Common myeloid progenitor, CD34-positive (primary cell): ENCODE measurements around the gene XAGE2.

ENCODE experiments used
- CTCF ChIA-PET: fragments of 350-600 bp; sonication (Branson Sonifier 250); formaldehyde crosslinking; loops from one replicate; lab custom pipeline; 2021; ENCODE audit warnings: antibody characterized with exemption; lab: Charles Lee
- POLR2A ChIA-PET: fragments of 350-600 bp; sonication (Branson Sonifier 250); formaldehyde crosslinking; loops from one replicate; lab custom pipeline; 2021; ENCODE audit warnings: antibody characterized with exemption; lab: Charles Lee
- DNase-seq, 3 donors: peaks; one replicate each; pipeline versions ENCODE4 v3.0.0 to v3.0.0-alpha.2; 2013
- H3K27ac ChIP-seq, 2 experiments: 1 replicate in 1 of 2; 2 replicates in 1 of 2; pipeline ENCODE4 v1.7.0; 2013; ENCODE audit warnings: inconsistent platforms in 2 of 2, low read length in 2 of 2, mild to moderate bottlenecking in 2 of 2, low read depth in 1 of 2, moderate library complexity in 1 of 2; ENCODE audit not compliant: severe bottlenecking in 2 of 2, insufficient read depth in 1 of 2, poor library complexity in 1 of 2
- H3K27me3 ChIP-seq, 5 experiments: replicated peaks in 2 of 5; 1 replicate in 3 of 5; 2 replicates in 2 of 5; pipeline versions ENCODE4 v1.6.1 to v1.7.0; 2013; ENCODE audit warnings: low read length in 4 of 5, mild to moderate bottlenecking in 2 of 5, moderate library complexity in 2 of 5, inconsistent platforms in 1 of 5; ENCODE audit not compliant: insufficient read depth in 5 of 5, control insufficient read depth in 4 of 5
- H3K36me3 ChIP-seq, 4 experiments: 1 replicate in 2 of 4; 2 replicates in 2 of 4; pipeline versions ENCODE4 v1.6.1 to v1.7.0; 2013; ENCODE audit warnings: low read length in 3 of 4, control low read depth in 1 of 4, mild to moderate bottlenecking in 1 of 4; ENCODE audit not compliant: control insufficient read depth in 4 of 4, insufficient read depth in 4 of 4
- H3K4me1 ChIP-seq, 4 experiments: 1 replicate in 3 of 4; 2 replicates in 1 of 4; pipeline versions ENCODE4 v1.6.1 to v1.7.1; 2013; ENCODE audit warnings: low read length in 3 of 4, mild to moderate bottlenecking in 3 of 4, control low read depth in 1 of 4, inconsistent platforms in 1 of 4, moderate library complexity in 1 of 4; ENCODE audit not compliant: control insufficient read depth in 4 of 4, insufficient read depth in 4 of 4; ENCODE audit errors: control extremely low read depth in 1 of 4
- H3K4me3 ChIP-seq, 7 experiments: 1 replicate in 4 of 7; 2 replicates in 3 of 7; pipeline versions ENCODE4 v1.5.1 to v1.7.0; 2013; ENCODE audit warnings: mild to moderate bottlenecking in 7 of 7, low read length in 6 of 7, moderate library complexity in 6 of 7, inconsistent platforms in 2 of 7, low read depth in 2 of 7, control low read depth in 1 of 7; ENCODE audit not compliant: insufficient read depth in 4 of 7, control insufficient read depth in 1 of 7; ENCODE audit errors: extremely low read depth in 1 of 7
- H3K9me3 ChIP-seq, 5 experiments: 1 replicate in 4 of 5; 2 replicates in 1 of 5; pipeline versions ENCODE4 v1.6.1 to v1.7.1; 2013; ENCODE audit warnings: low read length in 4 of 5, mild to moderate bottlenecking in 2 of 5, inconsistent platforms in 1 of 5, low read depth in 1 of 5, moderate library complexity in 1 of 5; ENCODE audit not compliant: control insufficient read depth in 4 of 5, insufficient read depth in 2 of 5; ENCODE audit errors: control extremely low read depth in 1 of 5
- WGBS: methylation state at CpG from one replicate; pipeline ENCODE4 v1.1.5; 2013; ENCODE audit not compliant: insufficient coverage; 5-methylcytosine and 5-hydroxymethylcytosine counted together

The XAGE2 gene

GRCh38 chrX:52349681-52350080 is 19.1 kb upstream of the XAGE2 start:
- WGBS, result 88% methylated on average over 6 of the region's 6 CpGs
- Histone ChIP-seq H3K9me3 (no peaks in the 10 kb centered on the region), H3K27ac (no peak overlapping the region), H3K27me3 (peaks cover 0 to 8% (median 0%) of the 10 kb centered on the region in 5 experiments), H3K36me3 (no peaks in the 10 kb centered on the region), H3K4me1 (no peaks in the 10 kb centered on the region), H3K4me3 (no peak overlapping the region)
- POLR2A ChIA-PET, result no interaction called here
- CTCF ChIA-PET, result interaction anchor here (1.2 kb wide), 1 partner anchor 11 kb away, joined by 3 read pairs; no protein-coding TSS in a partner anchor
- no peak for DNase-seq

DNA sequence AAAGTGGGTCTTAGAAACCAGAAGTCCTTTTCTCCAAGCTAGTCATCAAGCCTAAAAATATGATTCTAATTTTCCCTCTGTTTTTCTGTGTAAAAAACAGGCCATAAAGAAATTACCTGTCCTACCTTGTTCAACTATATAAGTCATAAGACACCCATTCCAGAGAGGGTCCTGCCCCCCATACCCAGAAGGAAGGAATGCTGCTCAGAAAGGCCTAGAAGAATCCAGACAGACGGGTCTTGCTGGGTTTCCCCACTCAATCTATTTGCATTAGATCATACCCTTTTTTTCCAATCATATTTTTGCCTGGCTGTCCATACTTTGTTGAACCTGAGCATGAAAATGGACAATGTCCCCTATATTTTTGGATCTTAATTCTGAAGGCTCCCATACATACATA is 16.3 kb upstream of the XAGE2 start:
- CTCF ChIA-PET, result no interaction called here
- WGBS, result 50% methylated on average over 1 of the region's 1 CpG
- POLR2A ChIA-PET, result no interaction called here

DNA sequence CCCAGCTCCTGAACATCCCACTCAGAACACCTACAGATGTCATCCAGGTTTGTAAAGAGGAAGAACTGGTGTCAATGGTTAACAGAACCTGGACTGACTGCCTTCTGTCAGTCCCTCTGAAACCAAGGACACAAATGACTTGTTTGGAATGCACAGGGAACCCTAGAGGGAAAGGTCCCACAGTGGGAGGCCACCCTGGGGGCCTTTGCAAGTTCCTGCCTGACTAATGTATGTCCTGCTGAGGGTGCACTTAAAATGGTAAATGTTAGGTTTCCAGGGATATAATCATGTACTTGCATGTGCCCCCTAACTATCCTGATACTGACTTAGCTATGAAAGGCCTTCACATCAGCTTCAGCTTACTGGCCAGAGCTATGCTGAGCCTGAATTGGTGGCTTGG is 15.0 kb upstream of the XAGE2 start:
- Histone ChIP-seq H3K4me1 (no peaks in the 10 kb centered on the region), H3K27ac (no peak overlapping the region), H3K36me3 (no peaks in the 10 kb centered on the region), H3K9me3 (peaks cover 0 to 2% (median 0%) of the 10 kb centered on the region in 5 experiments), H3K27me3 (peaks cover 0 to 13% (median 0%) of the 10 kb centered on the region in 5 experiments), H3K4me3 (no peak overlapping the region)
- ChIA-PET POLR2A (no interaction called here), CTCF (interaction anchor here (1.9 kb wide), 1 partner anchor 9 kb away, joined by 4 read pairs; no protein-coding TSS in a partner anchor)
- peak in 2 of 3 donors; percentile 31 to 63 for DNase-seq

More for the DNA sequence above, 16.3 kb upstream of the XAGE2 start:
- no peak overlapping the region for H3K27ac ChIP-seq
- no peaks in the 10 kb centered on the region for H3K4me1 ChIP-seq
- H3K36me3 ChIP-seq, result no peaks in the 10 kb centered on the region
- DNase-seq, result no peak
- H3K4me3 ChIP-seq, result no peak overlapping the region
- H3K27me3 ChIP-seq, result peaks cover 0 to 13% (median 0%) of the 10 kb centered on the region in 5 experiments
- peaks cover 0 to 2% (median 0%) of the 10 kb centered on the region in 5 experiments for H3K9me3 ChIP-seq

DNA sequence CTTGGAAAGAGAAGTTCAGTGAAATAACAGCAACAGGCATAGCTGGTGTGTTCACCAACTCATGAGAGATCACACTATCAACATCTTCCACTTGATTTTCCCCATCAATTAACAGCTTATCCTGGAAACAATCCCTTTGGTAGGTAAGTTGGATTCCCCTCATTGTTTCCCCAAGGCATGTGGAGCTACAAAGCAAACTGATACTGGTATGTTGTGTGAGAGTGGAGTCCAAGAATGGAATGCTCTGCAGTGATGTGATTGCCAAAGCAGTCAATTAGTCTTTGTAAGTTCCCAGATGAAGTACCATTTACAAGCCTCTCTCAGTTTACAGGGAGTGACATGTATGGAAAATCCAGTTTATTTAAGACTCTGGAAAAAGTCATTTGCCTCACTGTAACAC is 13.7 kb upstream of the XAGE2 start:
- H3K27ac ChIP-seq, result no peak overlapping the region
- no peaks in the 10 kb centered on the region for H3K4me1 ChIP-seq
- no peak overlapping the region for H3K4me3 ChIP-seq
- H3K27me3 ChIP-seq, result peaks cover 0 to 15% (median 0%) of the 10 kb centered on the region in 5 experiments
- CTCF ChIA-PET, result interaction anchor here (1.2 to 1.9 kb wide), 2 partner anchors 9 to 10 kb away, joined by 4 to 6 read pairs; no protein-coding TSS in a partner anchor
- POLR2A ChIA-PET, result no interaction called here
- no peak for DNase-seq
- peaks cover 0 to 2% (median 0%) of the 10 kb centered on the region in 5 experiments for H3K9me3 ChIP-seq
- no peaks in the 10 kb centered on the region for H3K36me3 ChIP-seq

GRCh38 chrX:52359614-52360232 is 9.1 kb upstream of the XAGE2 start:
- Histone ChIP-seq H3K4me1 (peaks cover 0 to 13% (median 2%) of the 10 kb centered on the region in 4 experiments), H3K4me3 (no peak overlapping the region), H3K9me3 (peaks cover 0 to 2% (median 0%) of the 10 kb centered on the region in 5 experiments), H3K27me3 (peaks cover 0 to 16% (median 0%) of the 10 kb centered on the region in 5 experiments), H3K27ac (no peak overlapping the region), H3K36me3 (no peaks in the 10 kb centered on the region)
- 89% methylated on average over 4 of the region's 7 CpGs for WGBS
- no peak for DNase-seq
- CTCF ChIA-PET, result no interaction called here
- POLR2A ChIA-PET, result no interaction called here

DNA sequence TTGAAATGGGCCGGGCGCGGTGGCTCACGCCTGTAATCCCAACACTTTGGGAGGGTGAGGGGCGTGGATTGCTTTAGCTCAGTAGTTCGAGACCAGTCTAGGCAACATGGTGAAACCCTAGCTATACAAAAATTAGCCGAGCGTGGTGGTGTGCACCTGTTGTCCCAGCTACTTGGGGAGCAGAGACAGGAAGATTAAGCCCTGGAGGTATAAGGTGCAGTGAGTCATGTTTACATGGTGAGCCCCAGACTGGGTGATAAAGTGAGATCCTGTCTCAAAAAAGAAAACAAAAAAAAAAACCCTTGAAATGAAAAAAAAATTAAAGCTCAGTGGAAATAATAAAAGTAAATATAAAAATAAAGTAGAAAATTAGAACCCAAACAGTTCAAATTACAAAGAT is 6.9 kb upstream of the XAGE2 start:
- peaks cover 0 to 10% (median 0%) of the 10 kb centered on the region in 5 experiments for H3K27me3 ChIP-seq
- no peaks in the 10 kb centered on the region for H3K9me3 ChIP-seq
- 100% methylated on average over 1 of the region's 8 CpGs for WGBS
- H3K4me3 ChIP-seq, result no peak overlapping the region
- CTCF ChIA-PET, result no interaction called here
- H3K36me3 ChIP-seq, result no peaks in the 10 kb centered on the region
- H3K4me1 ChIP-seq, result peaks cover 0 to 13% (median 2%) of the 10 kb centered on the region in 4 experiments
- DNase-seq, result peak in 1 of 3 donors; percentile 10
- no peak overlapping the region for H3K27ac ChIP-seq
- POLR2A ChIA-PET, result no interaction called here

GRCh38 chrX:52363247-52363883 is 5.5 kb upstream of the XAGE2 start:
- H3K27ac ChIP-seq, result peak overlapping the region; percentile 72 to 88
- H3K36me3 ChIP-seq, result no peaks in the 10 kb centered on the region
- DNase-seq, result peak; percentile 89 to 96 (median 95)
- POLR2A ChIA-PET, result no interaction called here
- no peaks in the 10 kb centered on the region for H3K9me3 ChIP-seq
- H3K4me3 ChIP-seq, result peak overlapping the region in 2 of 7 experiments; percentile 3 to 9
- H3K27me3 ChIP-seq, result peaks cover 0 to 10% (median 0%) of the 10 kb centered on the region in 5 experiments
- 7% methylated on average over 5 of the region's 8 CpGs for WGBS
- peaks cover 0 to 13% (median 2%) of the 10 kb centered on the region in 4 experiments for H3K4me1 ChIP-seq
- CTCF ChIA-PET, result interaction anchor here (0.9 to 1.1 kb wide), 2 partner anchors 17 to 753 kb away, joined by 3 read pairs; no protein-coding TSS in a partner anchor
